GM18517 (cell line): ENCODE measurements around the gene ACSF2.
"Not testable (repeated sequence)": the region's sequence is repeated elsewhere in the genome, so short reads cannot be mapped to it uniquely, and the experiment has no call there.

Experiments used
- ATAC-seq: cut with Tn5 transposase; IDR thresholded peaks from one replicate; pipeline ENCODE4 v1.9.1; 2021; ENCODE audit warnings: mild to moderate bottlenecking, moderate library complexity; ENCODE audit not compliant: unreplicated experiment

ACSF2 gene

GRCh38 chr17:50475775-50476544 is 49.9 kb downstream of the ACSF2 start:
- not testable (repeated sequence) for ATAC-seq

GRCh38 chr17:50476545-50477315 is 50.7 kb downstream of the ACSF2 start:
- ATAC-seq = no peak

- ATAC-seq = no peak
These were observed 52.0 kb downstream of the ACSF2 start for GRCh38 chr17:50477976-50478375.

GRCh38 chr17:50478391-50479381 is 52.7 kb downstream of the ACSF2 start, which contains the start of gene RSAD1:
RSAD1 (plus strand) TSS chr17:50478860; CDS start chr17:50478885, 25 bp downstream.
- peak; percentile 88 for ATAC-seq

- ATAC-seq = no peak
These were observed 53.6 kb downstream of the ACSF2 start for GRCh38 chr17:50479522-50480141.

GRCh38 chr17:50480142-50480764 is 54.2 kb downstream of the ACSF2 start:
- ATAC-seq = no peak

- ATAC-seq = no peak
These were observed 55.0 kb downstream of the ACSF2 start for GRCh38 chr17:50480854-50481490.

GRCh38 chr17:50481648-50482047 is 55.6 kb downstream of the ACSF2 start:
- no peak for ATAC-seq

GRCh38 chr17:50482110-50482509 is 56.1 kb downstream of the ACSF2 start:
- ATAC-seq = no peak

GRCh38 chr17:50482516-50482915 is 56.5 kb downstream of the ACSF2 start:
- ATAC-seq = no peak

GRCh38 chr17:50483266-50483665 is 57.2 kb downstream of the ACSF2 start:
- no peak for ATAC-seq

- ATAC-seq = no peak
These were observed 58.6 kb downstream of the ACSF2 start for GRCh38 chr17:50484386-50485155.

GRCh38 chr17:50487213-50488096 is 61.4 kb downstream of the ACSF2 start:
- ATAC-seq = no peak

GRCh38 chr17:50488880-50489279 is 62.9 kb downstream of the ACSF2 start:
- no peak for ATAC-seq

- ATAC-seq = no peak
These were observed 65.5 kb downstream of the ACSF2 start for GRCh38 chr17:50491505-50491904.

GRCh38 chr17:50492214-50492613 is 66.2 kb downstream of the ACSF2 start:
- no peak for ATAC-seq

- no peak for ATAC-seq
These were observed 67.7 kb downstream of the ACSF2 start for GRCh38 chr17:50493744-50494143.
